RPMI8226 (cell line): Measurements from ENCODE around the gene DLG1.
"Not testable (repeated sequence)": the region's sequence is repeated elsewhere in the genome, so short reads cannot be mapped to it uniquely, and the experiment has no call there.

ENCODE experiments used
- DNase-seq: peaks from one replicate; pipeline ENCODE4 v3.0.0-alpha.2; 2015

DLG1 gene

GRCh38 chr3:197205265-197205664 lies 93.1 kb downstream of the DLG1 start:
- no peak for DNase-seq

- no peak for DNase-seq
Measured at GRCh38 chr3:197204736-197205135, 93.7 kb downstream of the DLG1 start.

- no peak for DNase-seq
Measured at GRCh38 chr3:197203714-197204146, 94.7 kb downstream of the DLG1 start.

GRCh38 chr3:197202694-197203093 lies 95.7 kb downstream of the DLG1 start:
- DNase-seq = no peak

GRCh38 chr3:197201791-197202452 lies 96.5 kb downstream of the DLG1 start:
- no peak for DNase-seq

GRCh38 chr3:197200856-197201255 lies 97.6 kb downstream of the DLG1 start:
- not testable (repeated sequence) for DNase-seq

GRCh38 chr3:197197334-197197733 lies 101.1 kb downstream of the DLG1 start:
- no peak for DNase-seq

GRCh38 chr3:197196192-197196591 lies 102.2 kb downstream of the DLG1 start:
- no peak for DNase-seq

GRCh38 chr3:197195326-197195725 lies 103.1 kb downstream of the DLG1 start:
- no peak for DNase-seq

- not testable (repeated sequence) for DNase-seq
Measured at GRCh38 chr3:197193759-197194158, 104.7 kb downstream of the DLG1 start.

- no peak for DNase-seq
Measured at GRCh38 chr3:197191897-197192296, 106.5 kb downstream of the DLG1 start.

- DNase-seq = no peak
Measured at GRCh38 chr3:197189623-197190022, 108.8 kb downstream of the DLG1 start.

- no peak for DNase-seq
Measured at GRCh38 chr3:197188963-197189362, 109.4 kb downstream of the DLG1 start.

- peak; percentile 63 for DNase-seq
Measured at GRCh38 chr3:197186887-197187588, 111.4 kb downstream of the DLG1 start.

- DNase-seq = no peak
Measured at GRCh38 chr3:197183582-197183981, 114.8 kb downstream of the DLG1 start.

GRCh38 chr3:197181741-197182140 lies 116.7 kb downstream of the DLG1 start:
- DNase-seq = no peak

- no peak for DNase-seq
Measured at GRCh38 chr3:197178998-197179397, 119.4 kb downstream of the DLG1 start.

- DNase-seq = no peak
Measured at GRCh38 chr3:197175503-197175902, 122.9 kb downstream of the DLG1 start.

- DNase-seq = no peak
Measured at GRCh38 chr3:197174927-197175326, 123.5 kb downstream of the DLG1 start.

- DNase-seq = no peak
Measured at GRCh38 chr3:197173620-197174019, 124.8 kb downstream of the DLG1 start.

GRCh38 chr3:197171481-197172067 lies 126.8 kb downstream of the DLG1 start:
- no peak for DNase-seq

GRCh38 chr3:197169028-197169427 lies 129.4 kb downstream of the DLG1 start:
- no peak for DNase-seq

GRCh38 chr3:197168606-197169005 lies 129.8 kb downstream of the DLG1 start:
- no peak for DNase-seq

GRCh38 chr3:197168063-197168462 lies 130.3 kb downstream of the DLG1 start:
- no peak for DNase-seq
